NT2/D1 (cell line): ENCODE data around the gene OR8G5.

Source experiments
- YY1 ChIP-seq: IDR thresholded peaks from 2 replicates; pipeline ENCODE4 v1.6.1; 2011; ENCODE audit not compliant: insufficient read length, insufficient read depth
- ZNF274 ChIP-seq: IDR thresholded peaks from 2 replicates; pipeline ENCODE4 v1.6.1; 2011; ENCODE audit warnings: mild to moderate bottlenecking, low read depth, low read length

GRCh38 chr11:124207102-124207792, 48.9 kb upstream of the OR8G5 start:
- TF ChIP-seq ZNF274 (no peak), YY1 (no peak)
